CD4-positive, alpha-beta T cell treated with Interleukin-4 for 4 hours (primary cell): ENCODE data around the gene KARS1.

Source experiments
- DNase-seq: peaks from one replicate; pipeline ENCODE4 v3.0.0-alpha.2; 2020

Gene KARS1

DNA sequence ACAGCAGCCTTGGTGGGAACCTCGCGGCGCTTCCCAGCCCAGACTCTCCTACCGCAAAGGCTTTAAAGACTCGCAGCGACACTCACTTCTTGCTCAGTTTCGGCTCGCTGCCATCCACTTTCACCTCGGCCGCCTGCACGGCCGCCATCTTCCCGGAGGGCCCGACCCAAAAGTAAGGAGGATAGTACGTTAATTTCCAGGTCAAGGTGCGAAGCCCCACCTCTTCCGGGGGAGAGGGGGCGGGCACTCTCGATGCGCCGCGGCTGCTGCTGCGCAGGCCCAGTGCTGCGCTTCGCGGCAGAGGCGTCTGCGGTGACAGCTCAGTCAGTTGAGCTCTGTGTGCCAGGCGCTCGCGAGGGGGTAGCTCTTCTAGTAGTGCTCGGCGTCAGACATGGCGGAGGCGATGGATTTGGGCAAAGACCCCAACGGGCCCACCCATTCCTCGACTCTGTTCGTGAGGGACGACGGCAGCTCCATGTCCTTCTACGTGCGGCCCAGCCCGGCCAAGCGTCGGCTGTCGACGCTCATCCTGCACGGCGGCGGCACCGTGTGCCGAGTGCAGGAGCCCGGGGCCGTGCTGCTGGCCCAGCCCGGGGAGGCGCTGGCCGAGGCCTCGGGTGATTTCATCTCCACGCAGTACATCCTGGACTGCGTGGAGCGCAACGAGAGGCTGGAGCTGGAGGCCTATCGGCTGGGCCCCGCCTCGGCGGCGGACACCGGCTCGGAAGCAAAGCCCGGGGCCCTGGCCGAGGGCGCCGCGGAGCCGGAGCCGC lies at the start of gene KARS1, which contains the start of gene TERF2IP:
Gene KARS1, minus strand, starts transcription at position 174 of the 773 bp plus-strand sequence. Its CDS starts 26 bp downstream, at position 148.
Gene TERF2IP, plus strand, starts transcription at position 282 of the 773 bp plus-strand sequence. Its CDS starts 110 bp downstream, at position 392.
- DNase-seq: peak; percentile 95

GRCh38 chr16:75695708-75696107 lies 48.2 kb upstream of the KARS1 start:
- DNase-seq: no peak

GRCh38 chr16:75687361-75687760 lies 39.9 kb upstream of the KARS1 start:
- DNase-seq: no peak

DNA sequence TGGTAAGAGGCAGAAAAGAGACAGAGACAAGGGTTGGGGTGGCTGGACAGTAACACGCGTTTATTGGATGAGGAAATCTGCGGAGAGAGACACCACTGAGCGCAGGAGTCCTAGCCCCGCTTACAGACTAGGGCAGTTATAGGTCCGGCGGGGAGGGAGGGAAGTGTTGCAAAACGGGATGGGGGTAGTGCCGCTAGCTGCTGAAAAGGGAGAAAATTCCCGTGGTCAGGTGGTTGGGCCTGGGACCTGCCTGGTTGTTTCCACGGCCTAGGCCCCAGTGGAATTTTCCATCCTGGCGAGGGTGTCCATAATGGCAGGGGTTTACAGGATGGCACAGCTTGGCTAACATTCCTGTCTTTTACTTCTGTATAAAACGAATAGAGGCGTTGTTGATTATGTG lies 34.8 kb upstream of the KARS1 start:
- no peak for DNase-seq

GRCh38 chr16:75679366-75679765 lies 31.9 kb upstream of the KARS1 start:
- DNase-seq: no peak

DNA sequence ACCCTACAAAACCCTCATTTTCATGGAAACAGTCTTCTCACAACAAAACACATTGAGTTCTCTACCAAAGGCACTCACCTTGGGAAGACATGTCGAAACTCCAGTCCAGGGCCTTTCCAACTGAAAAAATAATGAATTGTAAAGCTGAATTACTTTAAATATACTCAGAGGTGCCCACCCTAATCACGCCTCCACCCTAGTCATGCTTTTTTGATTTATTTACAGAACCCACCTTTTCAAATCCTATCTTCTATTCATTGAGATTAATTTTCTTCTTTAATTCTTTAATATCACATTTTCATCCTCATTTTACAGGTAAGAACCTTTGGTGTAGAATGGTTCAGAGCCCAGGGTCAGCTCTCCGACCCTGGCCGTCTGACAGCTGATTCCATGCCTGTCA lies 29.4 kb upstream of the KARS1 start, which contains the start of gene CPHXL2:
Gene CPHXL2, minus strand, starts transcription at position 101 of the 400 bp plus-strand sequence. Its CDS starts 10 bp downstream, at position 91.
- DNase-seq: no peak

DNA sequence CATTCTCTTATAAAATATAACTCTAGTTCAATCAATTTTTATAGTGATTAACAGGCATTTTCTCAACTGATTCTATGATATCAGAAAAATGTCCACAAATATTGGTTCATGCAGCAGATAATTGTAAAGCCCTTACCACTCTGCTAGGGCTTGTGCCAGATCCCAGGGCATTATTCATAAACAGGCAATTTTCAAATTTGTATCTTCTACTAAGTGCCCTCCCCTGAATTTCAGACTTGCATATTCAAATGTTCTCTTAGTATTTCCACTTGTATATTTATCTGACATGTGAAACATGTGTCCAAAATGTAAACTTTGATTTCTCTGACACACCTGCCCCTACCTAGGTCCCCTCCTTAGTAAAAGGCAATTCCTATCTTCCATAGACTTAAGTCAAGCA lies 20.0 kb upstream of the KARS1 start:
- DNase-seq: no peak

GRCh38 chr16:75660726-75661302 lies 13.3 kb upstream of the KARS1 start:
- no peak for DNase-seq

- DNase-seq: no peak
These were observed 12.9 kb upstream of the KARS1 start for GRCh38 chr16:75660321-75660720.

DNA sequence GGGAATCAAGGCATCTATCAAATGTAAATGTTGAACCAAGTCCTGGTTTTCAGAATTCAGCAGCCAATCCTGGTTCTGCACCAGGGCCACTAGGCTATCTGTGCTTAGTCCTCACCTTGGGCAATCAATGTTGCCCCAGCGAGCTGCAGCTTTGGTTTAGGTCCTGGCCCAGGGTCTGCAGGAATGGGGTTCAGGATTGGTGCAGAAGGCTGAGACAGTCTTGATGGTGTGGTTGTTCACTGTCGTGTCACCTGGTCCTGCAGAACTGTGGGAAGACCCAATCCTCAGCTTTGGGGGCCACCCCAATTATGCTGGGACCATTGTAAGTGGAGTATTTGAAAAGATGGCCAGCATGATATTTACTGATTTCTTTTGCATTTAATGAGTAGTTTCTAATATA lies 10.7 kb upstream of the KARS1 start:
- DNase-seq: no peak

DNA sequence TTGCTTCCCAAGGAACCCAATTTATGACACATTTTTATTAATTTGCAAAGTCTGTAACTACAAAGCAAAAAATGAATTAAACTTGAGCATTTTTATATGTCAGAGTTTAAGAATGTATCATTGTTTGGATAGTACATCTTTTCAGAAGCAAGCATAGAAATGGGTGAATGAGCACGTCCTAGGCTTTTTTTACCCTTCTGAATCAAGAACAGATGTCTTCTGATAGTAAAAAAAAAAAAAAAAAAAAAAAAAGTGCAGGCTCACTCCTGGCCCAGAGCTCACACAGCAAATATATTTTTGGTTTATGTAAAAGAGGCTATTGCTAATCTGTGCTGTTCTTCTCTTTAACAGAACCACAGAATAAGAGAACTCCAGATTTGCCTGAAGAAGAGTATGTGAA lies 6.5 kb upstream of the KARS1 start:
- DNase-seq: no peak

DNA sequence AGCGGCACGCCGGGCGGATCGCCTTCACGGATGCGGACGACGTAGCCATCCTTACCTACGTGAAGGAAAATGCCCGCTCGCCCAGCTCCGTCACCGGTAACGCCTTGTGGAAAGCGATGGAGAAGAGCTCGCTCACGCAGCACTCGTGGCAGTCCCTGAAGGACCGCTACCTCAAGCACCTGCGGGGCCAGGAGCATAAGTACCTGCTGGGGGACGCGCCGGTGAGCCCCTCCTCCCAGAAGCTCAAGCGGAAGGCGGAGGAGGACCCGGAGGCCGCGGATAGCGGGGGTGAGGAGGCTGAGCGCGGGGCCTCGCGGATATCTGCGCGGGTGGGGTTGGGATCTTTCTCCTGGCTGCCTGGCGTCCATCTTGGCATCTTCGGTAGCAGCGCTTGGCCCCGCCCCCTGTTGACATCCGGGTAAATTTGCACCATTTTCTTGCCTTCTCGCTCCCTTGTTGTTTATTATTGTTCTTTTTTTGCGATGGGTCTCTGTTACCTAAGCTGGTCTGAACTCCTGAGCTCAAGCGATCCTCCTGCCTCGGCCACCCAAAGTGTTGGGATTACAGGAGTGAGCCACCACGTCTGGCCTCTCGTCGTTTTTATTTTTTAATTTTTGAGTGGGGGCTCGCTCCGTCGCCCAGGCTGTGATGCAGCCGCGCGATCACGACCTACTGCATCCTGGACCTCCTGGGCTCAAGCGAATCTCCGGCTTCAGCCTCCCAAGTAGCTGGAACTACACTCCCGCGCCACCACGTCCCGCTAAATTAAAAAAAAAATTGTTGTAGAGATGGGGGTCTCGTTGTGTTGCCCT lies 1.0 kb upstream of the KARS1 start:
- peak; percentile 85 for DNase-seq

DNA sequence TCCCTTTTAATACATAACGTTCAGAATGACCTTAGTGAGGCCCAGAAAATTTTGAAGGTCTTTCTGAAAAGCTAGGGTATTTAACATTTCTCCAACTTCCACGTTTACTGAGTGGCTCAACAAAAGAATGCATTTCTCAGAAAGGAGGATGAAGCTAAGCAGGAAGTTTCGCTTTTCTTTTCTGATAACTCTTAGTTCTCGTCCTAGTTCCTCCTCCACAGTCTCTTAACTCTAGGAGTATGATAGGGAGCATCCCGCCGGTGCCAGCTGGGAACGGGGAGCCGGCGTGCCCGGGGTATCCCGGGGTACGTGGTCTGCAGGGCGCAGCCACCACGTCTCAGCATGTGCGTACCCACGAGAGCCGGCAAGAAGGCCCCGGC lies 363 bp downstream of the KARS1 start:
- no peak for DNase-seq

DNA sequence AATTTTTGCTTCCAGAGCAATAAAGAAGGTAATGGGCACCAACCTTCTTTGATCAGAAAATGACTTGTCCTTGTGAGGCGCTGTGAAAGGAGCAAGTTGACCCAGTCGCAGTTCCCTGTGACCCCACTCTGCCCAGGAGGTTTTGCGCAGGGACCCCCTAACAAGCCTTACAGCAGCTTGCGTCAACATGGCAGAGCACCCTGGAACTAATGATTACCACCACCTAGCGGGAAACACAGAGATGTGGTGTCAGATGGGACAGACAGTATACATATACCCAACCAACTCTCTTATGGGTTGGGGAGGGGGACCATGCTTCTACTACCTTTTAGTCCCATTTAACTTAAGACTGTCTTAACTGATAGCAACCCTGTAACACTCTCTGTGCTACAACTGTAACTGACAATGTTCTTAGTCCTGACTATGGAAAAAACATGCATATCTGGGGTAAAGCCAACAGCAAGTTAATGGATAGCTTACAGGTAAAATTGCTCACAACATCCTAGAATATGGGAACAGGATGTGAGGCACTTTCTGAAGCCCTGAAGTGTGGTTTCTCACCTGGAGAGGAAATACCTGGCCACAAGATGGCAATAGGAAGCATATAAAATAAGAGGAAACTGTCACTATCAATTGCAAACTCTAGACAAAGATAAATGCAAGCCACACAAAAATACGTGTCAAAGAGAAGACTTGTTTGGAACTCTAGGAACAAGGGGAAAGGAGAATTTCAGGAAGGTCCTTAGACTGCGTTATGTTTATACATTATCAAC lies 3.0 kb downstream of the KARS1 start:
- peak; percentile 49 for DNase-seq

- DNase-seq: no peak
These were observed 6.9 kb downstream of the KARS1 start for GRCh38 chr16:75640598-75640997.

DNA sequence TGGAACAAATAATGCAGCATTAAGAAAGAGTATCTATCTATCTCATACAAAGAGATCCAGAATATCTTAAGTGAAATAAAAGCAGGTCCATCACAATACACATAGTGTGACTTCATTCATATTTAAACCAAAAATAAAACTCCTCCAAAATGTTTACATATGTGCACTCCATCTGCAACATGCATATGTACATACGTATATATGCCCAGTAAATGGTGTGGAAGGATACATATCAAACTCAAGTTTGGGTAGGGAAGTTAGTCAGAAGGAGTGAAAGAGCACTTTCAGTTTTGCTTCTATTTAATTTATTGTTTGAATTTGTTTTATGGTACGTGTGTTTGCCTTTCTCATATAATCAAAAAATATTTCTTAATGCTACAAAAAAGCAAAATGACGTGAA lies 12.4 kb downstream of the KARS1 start:
- DNase-seq: no peak

- DNase-seq: no peak
These were observed 14.6 kb downstream of the KARS1 start for GRCh38 chr16:75632857-75633256.

DNA sequence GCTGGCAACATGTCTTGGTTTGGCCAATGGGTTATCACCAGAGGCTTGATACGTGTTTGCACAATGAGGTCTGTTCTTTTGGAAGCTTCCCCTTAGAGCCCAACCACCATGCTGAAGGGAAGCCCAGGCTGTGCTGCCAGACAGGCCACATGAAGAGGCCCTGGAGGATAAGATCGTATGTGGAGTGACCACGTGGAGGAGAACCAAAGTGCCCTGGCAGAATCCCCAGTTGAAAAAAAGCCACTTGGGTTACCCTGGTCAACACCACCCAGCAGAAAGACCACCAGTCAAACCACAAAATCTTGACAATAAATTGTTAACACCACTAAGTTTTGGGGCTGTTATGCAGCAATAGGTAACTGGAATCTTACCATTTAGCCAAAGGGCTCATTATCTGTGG lies 17.4 kb downstream of the KARS1 start:
- DNase-seq: no peak

DNA sequence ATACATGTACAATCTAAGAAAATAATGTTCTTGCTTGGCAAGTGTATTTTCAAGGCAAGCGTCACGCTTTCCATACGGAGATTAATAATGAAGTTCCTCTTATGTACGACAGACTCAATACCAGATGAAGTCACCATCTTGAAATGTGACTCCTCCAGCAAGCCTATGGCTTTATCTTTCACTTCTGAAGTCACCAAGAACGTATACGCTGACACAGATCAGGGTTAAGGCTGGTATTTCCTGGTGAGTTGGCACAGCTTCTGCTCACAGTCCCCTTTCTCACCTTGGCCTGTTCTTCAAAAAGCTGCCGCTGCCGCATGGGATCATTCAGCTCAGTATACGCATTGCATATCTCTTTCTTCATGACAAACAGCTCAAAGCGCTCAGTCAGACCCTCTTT lies 18.3 kb downstream of the KARS1 start:
- DNase-seq: no peak

DNA sequence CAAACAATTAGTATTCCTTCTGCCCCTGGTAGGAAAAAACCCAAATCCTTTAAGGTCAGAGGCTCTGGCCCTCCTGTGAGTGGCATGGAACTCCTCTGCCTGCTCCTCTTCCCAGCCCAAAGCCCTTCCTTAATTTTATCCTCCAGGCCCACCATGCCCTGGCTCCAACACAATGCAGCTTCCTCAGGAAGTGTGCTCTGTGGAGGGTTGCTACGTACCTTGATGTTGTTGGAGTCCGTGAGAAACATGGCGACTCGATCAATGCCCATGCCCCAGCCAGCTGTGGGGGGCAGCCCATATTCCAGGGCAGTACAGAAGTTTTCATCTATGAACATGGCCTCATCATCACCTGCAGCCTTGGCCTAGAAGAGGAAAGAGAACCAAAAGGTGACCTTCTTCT lies 19.1 kb downstream of the KARS1 start:
- DNase-seq: no peak

- peak; percentile 42 for DNase-seq
These were observed 19.6 kb downstream of the KARS1 start for GRCh38 chr16:75627851-75628250.

GRCh38 chr16:75626806-75627205 lies 20.7 kb downstream of the KARS1 start:
- no peak for DNase-seq

- no peak for DNase-seq
These were observed 22.5 kb downstream of the KARS1 start for GRCh38 chr16:75624921-75625334.
